ENCODE data around the gene KCNQ5.

DNA sequence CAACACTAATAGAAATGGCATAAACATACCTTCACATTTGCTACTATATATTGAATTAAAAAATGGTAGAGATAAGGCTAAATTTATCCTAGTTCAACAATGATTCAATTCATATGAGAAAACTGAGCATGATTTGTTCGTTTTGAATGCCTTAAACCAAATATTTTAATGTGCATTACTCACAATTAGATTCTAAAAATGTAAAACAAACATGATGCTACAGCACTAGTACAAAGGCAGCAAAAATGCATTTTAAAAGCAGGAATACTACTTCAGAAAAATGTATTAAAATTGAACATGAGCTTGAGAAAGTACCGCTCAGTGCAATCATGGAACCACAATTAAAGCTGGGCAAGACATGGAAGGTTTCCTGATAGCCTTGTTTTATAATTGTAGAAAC is 195.3 kb downstream of the KCNQ5 start:
- TF ChIP-seq, protein P1, sequence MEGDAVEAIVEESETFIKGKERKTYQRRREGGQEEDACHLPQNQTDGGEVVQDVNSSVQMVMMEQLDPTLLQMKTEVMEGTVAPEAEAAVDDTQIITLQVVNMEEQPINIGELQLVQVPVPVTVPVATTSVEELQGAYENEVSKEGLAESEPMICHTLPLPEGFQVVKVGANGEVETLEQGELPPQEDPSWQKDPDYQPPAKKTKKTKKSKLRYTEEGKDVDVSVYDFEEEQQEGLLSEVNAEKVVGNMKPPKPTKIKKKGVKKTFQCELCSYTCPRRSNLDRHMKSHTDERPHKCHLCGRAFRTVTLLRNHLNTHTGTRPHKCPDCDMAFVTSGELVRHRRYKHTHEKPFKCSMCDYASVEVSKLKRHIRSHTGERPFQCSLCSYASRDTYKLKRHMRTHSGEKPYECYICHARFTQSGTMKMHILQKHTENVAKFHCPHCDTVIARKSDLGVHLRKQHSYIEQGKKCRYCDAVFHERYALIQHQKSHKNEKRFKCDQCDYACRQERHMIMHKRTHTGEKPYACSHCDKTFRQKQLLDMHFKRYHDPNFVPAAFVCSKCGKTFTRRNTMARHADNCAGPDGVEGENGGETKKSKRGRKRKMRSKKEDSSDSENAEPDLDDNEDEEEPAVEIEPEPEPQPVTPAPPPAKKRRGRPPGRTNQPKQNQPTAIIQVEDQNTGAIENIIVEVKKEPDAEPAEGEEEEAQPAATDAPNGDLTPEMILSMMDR (IDR thresholded peaks at IDR 0.05; ENCODE audit: low read length) = no peak
- no peak for TF ChIP-seq EZH2 (IDR thresholded peaks at IDR 0.05; ENCODE audit: borderline replicate concordance, low read length)
